ENCODE measurements around the gene TLR8.

DNA sequence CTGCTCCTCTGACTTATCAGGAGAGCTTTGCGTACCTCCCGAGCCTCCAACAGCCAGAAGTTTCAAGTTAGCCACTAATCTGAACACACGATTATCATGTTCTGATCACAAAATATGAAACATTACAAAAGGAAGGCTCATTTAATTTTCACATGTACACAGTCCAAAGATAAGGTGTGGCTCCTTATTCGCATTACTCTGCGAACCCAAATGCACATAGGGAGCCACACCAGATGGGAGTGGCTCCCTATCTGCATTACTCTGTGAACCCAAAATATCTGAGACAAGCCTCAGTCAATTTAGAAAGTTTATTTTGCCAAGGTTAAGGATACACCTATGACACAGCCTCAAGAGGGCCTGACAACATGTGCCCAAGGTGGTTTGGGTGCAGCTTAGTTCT is 28.4 kb downstream of the TLR8 start:
- no peak for TF ChIP-seq POLR2A (IDR thresholded peaks at IDR 0.05)
- TF ChIP-seq, protein P1, sequence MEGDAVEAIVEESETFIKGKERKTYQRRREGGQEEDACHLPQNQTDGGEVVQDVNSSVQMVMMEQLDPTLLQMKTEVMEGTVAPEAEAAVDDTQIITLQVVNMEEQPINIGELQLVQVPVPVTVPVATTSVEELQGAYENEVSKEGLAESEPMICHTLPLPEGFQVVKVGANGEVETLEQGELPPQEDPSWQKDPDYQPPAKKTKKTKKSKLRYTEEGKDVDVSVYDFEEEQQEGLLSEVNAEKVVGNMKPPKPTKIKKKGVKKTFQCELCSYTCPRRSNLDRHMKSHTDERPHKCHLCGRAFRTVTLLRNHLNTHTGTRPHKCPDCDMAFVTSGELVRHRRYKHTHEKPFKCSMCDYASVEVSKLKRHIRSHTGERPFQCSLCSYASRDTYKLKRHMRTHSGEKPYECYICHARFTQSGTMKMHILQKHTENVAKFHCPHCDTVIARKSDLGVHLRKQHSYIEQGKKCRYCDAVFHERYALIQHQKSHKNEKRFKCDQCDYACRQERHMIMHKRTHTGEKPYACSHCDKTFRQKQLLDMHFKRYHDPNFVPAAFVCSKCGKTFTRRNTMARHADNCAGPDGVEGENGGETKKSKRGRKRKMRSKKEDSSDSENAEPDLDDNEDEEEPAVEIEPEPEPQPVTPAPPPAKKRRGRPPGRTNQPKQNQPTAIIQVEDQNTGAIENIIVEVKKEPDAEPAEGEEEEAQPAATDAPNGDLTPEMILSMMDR (IDR thresholded peaks at IDR 0.05 in 4 of 5, conservative IDR thresholded peaks at IDR 0.05 in 1 of 5): no peak
